ENCODE measurements around the gene SPEN. TPM values are rescaled to one million over a fixed set of nuclear protein-coding genes. Genes with fewer than 3 reads are reported as not detected.

SPEN gene
- polyA plus RNA-seq, 1 donor (not counting 4 experiments of a cell fraction or from before 2014, with no cell fraction given), result 8.9 TPM

GRCh38 chr1:15940110-15941043, 92.9 kb downstream of the SPEN start:
- peaks cover 39 to 56% of the 10 kb centered on the region in 2 experiments for H3K36me3 ChIP-seq (ENCODE audit: control insufficient read depth in 2 of 2, extremely low read depth in 1 of 2, insufficient read depth in 2 of 2, low read length in 2 of 2)
- TF ChIP-seq EZH2 (IDR thresholded peaks at IDR 0.05; ENCODE audit: low read length) (no peak), CTCF (optimal IDR thresholded peaks at IDR 0.05 in 1 of 3, IDR thresholded peaks at IDR 0.05 in 1 of 3, conservative IDR thresholded peaks at IDR 0.05 in 1 of 3; ENCODE audit: extremely low read depth in 1 of 3, insufficient read depth in 2 of 3, low read length in 3 of 3) (no peak)
- H2AFZ ChIP-seq (ENCODE audit: control insufficient read depth, low read length), result no peak overlapping the region
- H3K4me3 ChIP-seq (ENCODE audit: control insufficient read depth in 2 of 3, extremely low read depth in 1 of 3, insufficient read depth in 2 of 3, low read depth in 1 of 3, low read length in 3 of 3), result no peak overlapping the region
- H3K9me1 ChIP-seq (ENCODE audit: control insufficient read depth, extremely low read depth, insufficient read depth, low read length), result no peaks in the 10 kb centered on the region
- H3K9me3 ChIP-seq (ENCODE audit: control insufficient read depth, low read depth, low read length), result no peaks in the 10 kb centered on the region
- no peak overlapping the region for H3K27ac ChIP-seq (ENCODE audit: control insufficient read depth, insufficient read depth, low read length)
- DNase-seq (ENCODE audit: low read depth, low spot score) (no peak), FAIRE-seq (no peak)
- no peak overlapping the region for H3K4me2 ChIP-seq (ENCODE audit: control insufficient read depth, extremely low read depth, insufficient read depth, low read depth, low read length)
- peaks cover 3% of the 10 kb centered on the region for H3K79me2 ChIP-seq (ENCODE audit: control insufficient read depth, insufficient read depth, low read length)
- no peak overlapping the region for H3K9ac ChIP-seq (ENCODE audit: control insufficient read depth, extremely low read depth, insufficient read depth, low read length)
- dilution Hi-C loops (cut with MboI; ENCODE audit: extremely low pct_ligation_motif_present, low sequenced_read_pairs), result no loop called here
- no peaks in the 10 kb centered on the region for H3K27me3 ChIP-seq (ENCODE audit: control insufficient read depth, extremely low read depth, insufficient read depth, low read length)
- H3K4me1 ChIP-seq (ENCODE audit: control insufficient read depth, extremely low read depth, insufficient read depth, low read length), result no peaks in the 10 kb centered on the region
- no peaks in the 10 kb centered on the region for H4K20me1 ChIP-seq (ENCODE audit: control insufficient read depth, extremely low read depth, insufficient read depth, low read length)

- Histone ChIP-seq H4K20me1 (ENCODE audit: control insufficient read depth, extremely low read depth, insufficient read depth, low read length) (no peaks in the 10 kb centered on the region), H3K9me3 (ENCODE audit: control insufficient read depth, low read depth, low read length) (no peaks in the 10 kb centered on the region), H3K4me2 (ENCODE audit: control insufficient read depth, extremely low read depth, insufficient read depth, low read depth, low read length) (no peak overlapping the region), H3K36me3 (ENCODE audit: control insufficient read depth in 2 of 2, extremely low read depth in 1 of 2, insufficient read depth in 2 of 2, low read length in 2 of 2) (peaks cover 41 to 60% of the 10 kb centered on the region in 2 experiments), H3K27me3 (ENCODE audit: control insufficient read depth, extremely low read depth, insufficient read depth, low read length) (no peaks in the 10 kb centered on the region), H3K79me2 (ENCODE audit: control insufficient read depth, insufficient read depth, low read length) (peaks cover 4% of the 10 kb centered on the region), H3K9ac (ENCODE audit: control insufficient read depth, extremely low read depth, insufficient read depth, low read length) (no peak overlapping the region), H2AFZ (ENCODE audit: control insufficient read depth, low read length) (no peak overlapping the region), H3K4me1 (ENCODE audit: control insufficient read depth, extremely low read depth, insufficient read depth, low read length) (no peaks in the 10 kb centered on the region), H3K4me3 (ENCODE audit: control insufficient read depth in 2 of 3, extremely low read depth in 1 of 3, insufficient read depth in 2 of 3, low read depth in 1 of 3, low read length in 3 of 3) (no peak overlapping the region), H3K9me1 (ENCODE audit: control insufficient read depth, extremely low read depth, insufficient read depth, low read length) (no peaks in the 10 kb centered on the region), H3K27ac (ENCODE audit: control insufficient read depth, insufficient read depth, low read length) (no peak overlapping the region)
- TF ChIP-seq EZH2 (IDR thresholded peaks at IDR 0.05; ENCODE audit: low read length) (no peak), CTCF (optimal IDR thresholded peaks at IDR 0.05 in 1 of 3, IDR thresholded peaks at IDR 0.05 in 1 of 3, conservative IDR thresholded peaks at IDR 0.05 in 1 of 3; ENCODE audit: extremely low read depth in 1 of 3, insufficient read depth in 2 of 3, low read length in 3 of 3) (no peak)
- FAIRE-seq (no peak), DNase-seq (ENCODE audit: low read depth, low spot score) (no peak)
- dilution Hi-C loops (cut with MboI; ENCODE audit: extremely low pct_ligation_motif_present, low sequenced_read_pairs), result no loop called here
These were observed 93.7 kb downstream of the SPEN start for GRCh38 chr1:15941044-15941840.

All from keratinocyte (primary cell).